ENCODE data around the gene DGKI. TPM values are rescaled to one million over a fixed set of nuclear protein-coding genes. Genes with fewer than 3 reads are reported as not detected.
A peak's percentile ranks its signal among the peaks of the same experiment; 100 is the strongest.

Gene DGKI
- total and polyA plus RNA-seq, 9 of the 15 experiments (the other 6 are each of a cell fraction or from before 2014, with no cell fraction given): 0.11 to 0.54 (median 0.15) TPM; not detected in 5

DNA sequence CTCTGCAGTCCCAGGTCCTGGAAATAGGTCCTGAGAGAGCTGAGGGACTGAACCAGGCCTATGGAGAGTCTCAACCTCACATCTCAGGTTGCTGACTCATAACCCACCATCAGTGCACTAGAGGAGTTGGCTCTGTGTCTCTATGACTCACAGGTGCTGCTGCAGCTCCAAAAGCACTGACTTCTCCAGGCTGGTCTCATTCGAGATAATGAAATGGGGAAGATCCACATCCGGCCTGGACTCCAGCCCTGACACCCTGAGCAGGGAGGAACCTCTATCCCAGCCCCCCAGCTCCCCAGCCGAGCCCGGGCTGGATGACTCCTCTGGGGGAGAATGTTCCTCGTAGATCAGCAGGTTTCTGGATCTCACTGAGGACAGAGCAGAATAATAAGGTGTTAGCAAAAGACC is 35.5 kb upstream of the DGKI start (continued):
- TF ChIP-seq MYNN (IDR thresholded peaks at IDR 0.05) (0 out of 2 replicates have a peak, but pooled peaks have one; percentile 12), MYNN (CRISPR knock-in tag; IDR thresholded peaks at IDR 0.05) (no peak), ZEB2 (IDR thresholded peaks at IDR 0.05) (peak; percentile 85), EP300 (IDR thresholded peaks at IDR 0.05; ENCODE audit: low read length) (peak; percentile 72; the same call in 1 of the 2 replicates), FOSL1 (tag; conservative IDR thresholded peaks at IDR 0.05) (peak; percentile 98), TEAD1 (CRISPR knock-in tag; IDR thresholded peaks at IDR 0.05) (no peak), EHMT2 (IDR thresholded peaks at IDR 0.05) (peak; percentile 41; the same call in 1 of the 2 replicates), DPF2 (IDR thresholded peaks at IDR 0.05) (peak; percentile 86), RAD21 (CRISPR knock-in tag; conservative IDR thresholded peaks at IDR 0.05 in 1 of 2, IDR thresholded peaks at IDR 0.05 in 1 of 2) (0 out of 4 replicates have a peak, but pooled peaks of 1 of the 2 experiments have one; percentile 5), GABPB1 (CRISPR knock-in tag; IDR thresholded peaks at IDR 0.05) (peak; percentile 79), HLTF (IDR thresholded peaks at IDR 0.05) (peak; percentile 82; the same call in 1 of the 2 replicates), ZNF316 (IDR thresholded peaks at IDR 0.05) (peak; percentile 79), CBFA2T2 (conservative IDR thresholded peaks at IDR 0.05) (peak; percentile 39), SP1 (CRISPR knock-in tag; IDR thresholded peaks at IDR 0.05) (peak; percentile 43; the same call in 1 of the 2 replicates), LCOR (CRISPR knock-in tag; IDR thresholded peaks at IDR 0.05) (peak; percentile 77; the same call in 1 of the 2 replicates), NFIC (IDR thresholded peaks at IDR 0.05) (peak; percentile 60), ATF7 (IDR thresholded peaks at IDR 0.05) (0 out of 2 replicates have a peak, but pooled peaks have one; percentile 50), TAF1 (IDR thresholded peaks at IDR 0.05; ENCODE audit: control insufficient read depth, extremely low read depth, insufficient read depth, low read length, severe bottlenecking) (peak; percentile 23), STAT5A (IDR thresholded peaks at IDR 0.05; ENCODE audit: borderline replicate concordance, low read length) (0 out of 2 replicates have a peak, but pooled peaks have one; percentile 31)
- TF ChIP-seq, protein P1, sequence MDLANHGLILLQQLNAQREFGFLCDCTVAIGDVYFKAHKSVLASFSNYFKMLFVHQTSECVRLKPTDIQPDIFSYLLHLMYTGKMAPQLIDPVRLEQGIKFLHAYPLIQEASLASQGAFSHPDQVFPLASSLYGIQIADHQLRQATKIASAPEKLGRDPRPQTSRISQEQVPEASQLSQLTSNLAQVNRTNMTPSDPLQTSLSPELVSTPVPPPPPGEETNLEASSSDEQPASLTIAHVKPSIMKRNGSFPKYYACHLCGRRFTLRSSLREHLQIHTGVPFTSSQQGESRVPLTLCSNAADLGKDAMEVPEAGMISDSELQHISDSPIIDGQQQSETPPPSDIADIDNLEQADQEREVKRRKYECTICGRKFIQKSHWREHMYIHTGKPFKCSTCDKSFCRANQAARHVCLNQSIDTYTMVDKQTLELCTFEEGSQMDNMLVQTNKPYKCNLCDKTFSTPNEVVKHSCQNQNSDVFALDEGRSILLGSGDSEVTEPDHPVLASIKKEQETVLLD (IDR thresholded peaks at IDR 0.05): peak; percentile 27; the same call in 1 of the 2 replicates
- TF ChIP-seq, protein P2, sequence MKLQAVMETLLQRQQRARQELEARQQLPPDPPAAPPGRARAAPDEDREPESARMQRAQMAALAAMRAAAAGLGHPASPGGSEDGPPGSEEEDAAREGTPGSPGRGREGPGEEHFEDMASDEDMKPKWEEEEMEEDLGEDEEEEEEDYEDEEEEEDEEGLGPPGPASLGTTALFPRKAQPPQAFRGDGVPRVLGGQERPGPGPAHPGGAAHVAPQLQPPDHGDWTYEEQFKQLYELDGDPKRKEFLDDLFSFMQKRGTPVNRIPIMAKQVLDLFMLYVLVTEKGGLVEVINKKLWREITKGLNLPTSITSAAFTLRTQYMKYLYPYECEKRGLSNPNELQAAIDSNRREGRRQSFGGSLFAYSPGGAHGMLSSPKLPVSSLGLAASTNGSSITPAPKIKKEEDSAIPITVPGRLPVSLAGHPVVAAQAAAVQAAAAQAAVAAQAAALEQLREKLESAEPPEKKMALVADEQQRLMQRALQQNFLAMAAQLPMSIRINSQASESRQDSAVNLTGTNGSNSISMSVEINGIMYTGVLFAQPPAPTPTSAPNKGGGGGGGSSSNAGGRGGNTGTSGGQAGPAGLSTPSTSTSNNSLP (IDR thresholded peaks at IDR 0.05; ENCODE audit: borderline replicate concordance, low read depth, low read length): 0 out of 2 replicates have a peak, but pooled peaks have one; percentile 49
- TF ChIP-seq, protein P3, sequence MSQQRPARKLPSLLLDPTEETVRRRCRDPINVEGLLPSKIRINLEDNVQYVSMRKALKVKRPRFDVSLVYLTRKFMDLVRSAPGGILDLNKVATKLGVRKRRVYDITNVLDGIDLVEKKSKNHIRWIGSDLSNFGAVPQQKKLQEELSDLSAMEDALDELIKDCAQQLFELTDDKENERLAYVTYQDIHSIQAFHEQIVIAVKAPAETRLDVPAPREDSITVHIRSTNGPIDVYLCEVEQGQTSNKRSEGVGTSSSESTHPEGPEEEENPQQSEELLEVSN (IDR thresholded peaks at IDR 0.05; ENCODE audit: borderline replicate concordance in 1 of 2, extremely low read depth in 1 of 2, insufficient read depth in 1 of 2, insufficient read length in 1 of 2, low read depth in 1 of 2, low read length in 1 of 2, poor library complexity in 1 of 2, severe bottlenecking in 1 of 2): peak in 1 of 2 experiments; percentile 7
- TF ChIP-seq, protein P4, sequence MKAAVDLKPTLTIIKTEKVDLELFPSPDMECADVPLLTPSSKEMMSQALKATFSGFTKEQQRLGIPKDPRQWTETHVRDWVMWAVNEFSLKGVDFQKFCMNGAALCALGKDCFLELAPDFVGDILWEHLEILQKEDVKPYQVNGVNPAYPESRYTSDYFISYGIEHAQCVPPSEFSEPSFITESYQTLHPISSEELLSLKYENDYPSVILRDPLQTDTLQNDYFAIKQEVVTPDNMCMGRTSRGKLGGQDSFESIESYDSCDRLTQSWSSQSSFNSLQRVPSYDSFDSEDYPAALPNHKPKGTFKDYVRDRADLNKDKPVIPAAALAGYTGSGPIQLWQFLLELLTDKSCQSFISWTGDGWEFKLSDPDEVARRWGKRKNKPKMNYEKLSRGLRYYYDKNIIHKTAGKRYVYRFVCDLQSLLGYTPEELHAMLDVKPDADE (conservative IDR thresholded peaks at IDR 0.05; ENCODE audit: control insufficient read depth, low read depth, low read length): no peak
